Liver (tissue), 9 donors: ENCODE measurements around the gene FBXO24. TPM values are rescaled to one million over a fixed set of nuclear protein-coding genes. Genes with fewer than 3 reads are reported as not detected.

Source experiments
- DNase-seq: peaks from one replicate; pipeline ENCODE4 v3.0.0-alpha.2; 2017; ENCODE audit warnings: low spot score
- H3K27ac ChIP-seq, 2 donors: one replicate each; pipeline ENCODE4 v1.7.0; 2013; ENCODE audit warnings: inconsistent platforms in 2 of 2, low read length in 2 of 2, control low read depth in 1 of 2, low read depth in 1 of 2, mild to moderate bottlenecking in 1 of 2
- H3K27me3 ChIP-seq, 4 donors: one replicate each; pipeline versions ENCODE4 v1.6.1 to v1.7.0; 2013; ENCODE audit warnings: low read length in 3 of 4, inconsistent platforms in 1 of 4, mild to moderate bottlenecking in 1 of 4, moderate library complexity in 1 of 4; ENCODE audit not compliant: control insufficient read depth in 4 of 4, insufficient read depth in 4 of 4
- H3K36me3 ChIP-seq, 4 donors: one replicate each; pipeline versions ENCODE4 v1.6.1 to v1.7.0; 2013; ENCODE audit warnings: low read length in 3 of 4, mild to moderate bottlenecking in 3 of 4, low read depth in 1 of 4, moderate library complexity in 1 of 4; ENCODE audit not compliant: control insufficient read depth in 4 of 4, insufficient read depth in 3 of 4
- H3K4me1 ChIP-seq, 4 donors: one replicate each; pipeline versions ENCODE4 v1.6.1 to v1.7.0; 2013; ENCODE audit warnings: low read length in 3 of 4, mild to moderate bottlenecking in 3 of 4, moderate library complexity in 1 of 4; ENCODE audit not compliant: control insufficient read depth in 4 of 4, insufficient read depth in 4 of 4
- H3K4me3 ChIP-seq, 3 donors: one replicate each; pipeline versions ENCODE4 v1.6.1 to v1.7.0; 2013; ENCODE audit warnings: low read length in 3 of 3, control low read depth in 1 of 3, low read depth in 1 of 3, mild to moderate bottlenecking in 1 of 3
- H3K9ac ChIP-seq, 2 donors: one replicate each; pipeline ENCODE4 v1.7.0; 2013; ENCODE audit warnings: low read length in 2 of 2, mild to moderate bottlenecking in 2 of 2, moderate library complexity in 2 of 2, control low read depth in 1 of 2, low read depth in 1 of 2
- H3K9me3 ChIP-seq, 4 donors: one replicate each; pipeline versions ENCODE4 v1.6.1 to v1.7.0; 2013; ENCODE audit warnings: low read length in 3 of 4; ENCODE audit not compliant: control insufficient read depth in 4 of 4
- EGR1 ChIP-seq, 2 donors: IDR thresholded peaks; 2 replicates each; pipeline ENCODE4 v1.6.1; 2016 to 2018; ENCODE audit warnings: antibody characterized with exemption in 2 of 2, low read depth in 2 of 2
- FOXA1 ChIP-seq: IDR thresholded peaks from 2 replicates; pipeline ENCODE4 v1.6.1; 2016; ENCODE audit warnings: antibody characterized with exemption
- FOXA2 ChIP-seq: IDR thresholded peaks from 2 replicates; pipeline ENCODE4 v1.6.1; 2016; ENCODE audit warnings: antibody characterized with exemption
- GABPA ChIP-seq, 2 donors: IDR thresholded peaks in 1 of 2; conservative IDR thresholded peaks in 1 of 2; 2 replicates each; pipeline ENCODE4 v1.6.1; 2016; ENCODE audit warnings: antibody characterized with exemption in 2 of 2, mild to moderate bottlenecking in 1 of 2, moderate library complexity in 1 of 2
- HNF4A ChIP-seq, 2 donors: conservative IDR thresholded peaks; 2 replicates each; pipeline ENCODE4 v1.6.1; 2016; ENCODE audit warnings: antibody characterized with exemption in 2 of 2, mild to moderate bottlenecking in 2 of 2
- HNF4G ChIP-seq: IDR thresholded peaks from 2 replicates; pipeline ENCODE4 v1.6.1; 2016; ENCODE audit warnings: antibody characterized with exemption
- JUND ChIP-seq, 2 donors: IDR thresholded peaks; 2 replicates each; pipeline ENCODE4 v1.6.1; 2016; ENCODE audit warnings: antibody characterized with exemption in 2 of 2
- NR2F2 ChIP-seq: IDR thresholded peaks from 2 replicates; pipeline ENCODE4 v1.6.1; 2016; ENCODE audit warnings: antibody characterized with exemption
- RAD21 ChIP-seq, 2 donors: IDR thresholded peaks; 2 replicates each; pipeline ENCODE4 v1.6.1; 2016; ENCODE audit warnings: antibody characterized with exemption in 2 of 2, mild to moderate bottlenecking in 2 of 2
- RXRA ChIP-seq, 2 donors: IDR thresholded peaks; 2 replicates each; pipeline ENCODE4 v1.6.1; 2017 to 2018; ENCODE audit warnings: antibody characterized with exemption in 2 of 2, mild to moderate bottlenecking in 1 of 2
- SP1 ChIP-seq: IDR thresholded peaks from 2 replicates; pipeline ENCODE4 v1.6.1; 2018; ENCODE audit warnings: antibody characterized with exemption, mild to moderate bottlenecking
- TAF1 ChIP-seq: conservative IDR thresholded peaks from 2 replicates; pipeline ENCODE4 v1.6.1; 2016; ENCODE audit warnings: antibody characterized with exemption, mild to moderate bottlenecking
- YY1 ChIP-seq: IDR thresholded peaks from 2 replicates; pipeline ENCODE4 v1.6.1; 2016; ENCODE audit warnings: antibody characterized with exemption, mild to moderate bottlenecking
- WGBS: extraction: QIAGEN DNeasy Blood & Tissue Kit; methylation state at CpG from one replicate; pipeline ENCODE4 v1.1.7; 2013; 5-methylcytosine and 5-hydroxymethylcytosine counted together
- polyA plus RNA-seq, 2 donors: library from polyadenylated mRNA; stranded (reverse) in 1 of 2; unstranded in 1 of 2; fragments of 200-250 nt in 1 of 2; fragments of >200 nt in 1 of 2; fragmentation: Nextera tagmentation in 1 of 2; extraction: Ambion mirVana in 1 of 2; gene quantifications; one replicate each; pipeline versions ENCODE4 v1.2.1 to v1.2.3, GENCODE V29; 2013 to 2015
- total RNA-seq, 2 donors: library from RNA; depleted of rRNA; stranded (reverse); fragments of >200 nt; gene quantifications; one replicate each; pipeline ENCODE4 v1.2.3, GENCODE V29; 2014
- TF ChIP-seq, protein P1 (sequence below): IDR thresholded peaks from 2 replicates; pipeline ENCODE4 v1.6.1; 2016; ENCODE audit warnings: antibody characterized with exemption
- TF ChIP-seq, protein P2 (sequence below): IDR thresholded peaks from 2 replicates; pipeline ENCODE4 v1.6.1; 2016; ENCODE audit warnings: antibody characterized with exemption, mild to moderate bottlenecking
- TF ChIP-seq, protein P3 (sequence below): fragments of 150-350 bp; IDR thresholded peaks from 2 replicates; pipeline ENCODE4 v1.5.1; 2017; ENCODE audit warnings: improper control_type of control experiment, low read depth, low read length; ENCODE audit not compliant: missing input control
- TF ChIP-seq, protein P4 (sequence below): IDR thresholded peaks from 2 replicates; pipeline ENCODE4 v1.6.1; 2016; ENCODE audit warnings: antibody characterized with exemption
- donor health status: healthy.
- donor health status: healthy.
- donor health status: healthy.
- donor health status: healthy.
- donor health status: healthy.

FBXO24 gene
- total and polyA plus RNA-seq, 4 donors, result 0.25 to 1.3 (median 0.50) TPM

DNA sequence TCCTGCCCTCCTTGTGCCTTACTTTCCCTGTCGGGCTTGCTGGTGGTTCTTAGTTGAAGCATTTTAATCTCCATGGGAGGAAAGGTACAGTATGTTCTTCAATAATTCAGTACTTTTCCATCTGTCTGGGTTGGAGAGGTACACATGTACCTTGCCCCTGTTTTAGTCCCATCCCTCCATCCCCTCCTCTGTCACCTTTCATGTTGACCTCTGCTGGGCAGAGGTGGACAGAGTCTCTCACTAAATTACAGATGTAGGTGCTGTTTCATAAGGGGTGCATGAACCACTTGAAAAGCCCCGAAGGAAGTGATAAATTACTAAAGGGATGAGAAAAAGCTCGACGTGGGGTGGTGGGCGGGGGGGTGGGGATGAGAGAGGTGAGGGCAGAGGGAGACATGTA is 41.7 kb upstream of the FBXO24 start:
- H3K9me3 ChIP-seq, result no peaks in the 10 kb centered on the region
- WGBS, result 14% methylated on average over 5 of the region's 5 CpGs
- H3K36me3 ChIP-seq, result peaks cover 0 to 7% (median 0%) of the 10 kb centered on the region in 4 donors
- peaks cover 18 to 79% (median 72%) of the 10 kb centered on the region in 4 donors for H3K4me1 ChIP-seq
- H3K27ac ChIP-seq, result peak overlapping the region; percentile 89 to 92
- peak overlapping the region in 1 of 2 donors; percentile 64 for H3K9ac ChIP-seq
- TF ChIP-seq RXRA (IDR thresholded peaks at IDR 0.05) (peak; percentile 43 to 48), JUND (IDR thresholded peaks at IDR 0.05) (no peak), HNF4G (peak; percentile 37), YY1 (no peak), NR2F2 (peak; percentile 29), GABPA (IDR thresholded peaks at IDR 0.05 in 1 of 2, conservative IDR thresholded peaks at IDR 0.05 in 1 of 2) (no peak), FOXA2 (peak; percentile 35), FOXA1 (peak; percentile 51), EGR1 (IDR thresholded peaks at IDR 0.05; ENCODE audit: low read depth in 2 of 2) (no peak), SP1 (peak; percentile 76), HNF4A (conservative IDR thresholded peaks at IDR 0.05) (peak; percentile 69 to 81)
- TF ChIP-seq, protein P1, sequence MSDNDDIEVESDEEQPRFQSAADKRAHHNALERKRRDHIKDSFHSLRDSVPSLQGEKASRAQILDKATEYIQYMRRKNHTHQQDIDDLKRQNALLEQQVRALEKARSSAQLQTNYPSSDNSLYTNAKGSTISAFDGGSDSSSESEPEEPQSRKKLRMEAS, result peak; percentile 30
- TF ChIP-seq, protein P2, sequence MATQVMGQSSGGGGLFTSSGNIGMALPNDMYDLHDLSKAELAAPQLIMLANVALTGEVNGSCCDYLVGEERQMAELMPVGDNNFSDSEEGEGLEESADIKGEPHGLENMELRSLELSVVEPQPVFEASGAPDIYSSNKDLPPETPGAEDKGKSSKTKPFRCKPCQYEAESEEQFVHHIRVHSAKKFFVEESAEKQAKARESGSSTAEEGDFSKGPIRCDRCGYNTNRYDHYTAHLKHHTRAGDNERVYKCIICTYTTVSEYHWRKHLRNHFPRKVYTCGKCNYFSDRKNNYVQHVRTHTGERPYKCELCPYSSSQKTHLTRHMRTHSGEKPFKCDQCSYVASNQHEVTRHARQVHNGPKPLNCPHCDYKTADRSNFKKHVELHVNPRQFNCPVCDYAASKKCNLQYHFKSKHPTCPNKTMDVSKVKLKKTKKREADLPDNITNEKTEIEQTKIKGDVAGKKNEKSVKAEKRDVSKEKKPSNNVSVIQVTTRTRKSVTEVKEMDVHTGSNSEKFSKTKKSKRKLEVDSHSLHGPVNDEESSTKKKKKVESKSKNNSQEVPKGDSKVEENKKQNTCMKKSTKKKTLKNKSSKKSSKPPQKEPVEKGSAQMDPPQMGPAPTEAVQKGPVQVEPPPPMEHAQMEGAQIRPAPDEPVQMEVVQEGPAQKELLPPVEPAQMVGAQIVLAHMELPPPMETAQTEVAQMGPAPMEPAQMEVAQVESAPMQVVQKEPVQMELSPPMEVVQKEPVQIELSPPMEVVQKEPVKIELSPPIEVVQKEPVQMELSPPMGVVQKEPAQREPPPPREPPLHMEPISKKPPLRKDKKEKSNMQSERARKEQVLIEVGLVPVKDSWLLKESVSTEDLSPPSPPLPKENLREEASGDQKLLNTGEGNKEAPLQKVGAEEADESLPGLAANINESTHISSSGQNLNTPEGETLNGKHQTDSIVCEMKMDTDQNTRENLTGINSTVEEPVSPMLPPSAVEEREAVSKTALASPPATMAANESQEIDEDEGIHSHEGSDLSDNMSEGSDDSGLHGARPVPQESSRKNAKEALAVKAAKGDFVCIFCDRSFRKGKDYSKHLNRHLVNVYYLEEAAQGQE, result no peak
- TF ChIP-seq, protein P3, sequence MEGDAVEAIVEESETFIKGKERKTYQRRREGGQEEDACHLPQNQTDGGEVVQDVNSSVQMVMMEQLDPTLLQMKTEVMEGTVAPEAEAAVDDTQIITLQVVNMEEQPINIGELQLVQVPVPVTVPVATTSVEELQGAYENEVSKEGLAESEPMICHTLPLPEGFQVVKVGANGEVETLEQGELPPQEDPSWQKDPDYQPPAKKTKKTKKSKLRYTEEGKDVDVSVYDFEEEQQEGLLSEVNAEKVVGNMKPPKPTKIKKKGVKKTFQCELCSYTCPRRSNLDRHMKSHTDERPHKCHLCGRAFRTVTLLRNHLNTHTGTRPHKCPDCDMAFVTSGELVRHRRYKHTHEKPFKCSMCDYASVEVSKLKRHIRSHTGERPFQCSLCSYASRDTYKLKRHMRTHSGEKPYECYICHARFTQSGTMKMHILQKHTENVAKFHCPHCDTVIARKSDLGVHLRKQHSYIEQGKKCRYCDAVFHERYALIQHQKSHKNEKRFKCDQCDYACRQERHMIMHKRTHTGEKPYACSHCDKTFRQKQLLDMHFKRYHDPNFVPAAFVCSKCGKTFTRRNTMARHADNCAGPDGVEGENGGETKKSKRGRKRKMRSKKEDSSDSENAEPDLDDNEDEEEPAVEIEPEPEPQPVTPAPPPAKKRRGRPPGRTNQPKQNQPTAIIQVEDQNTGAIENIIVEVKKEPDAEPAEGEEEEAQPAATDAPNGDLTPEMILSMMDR, result no peak
- TF ChIP-seq, protein P4, sequence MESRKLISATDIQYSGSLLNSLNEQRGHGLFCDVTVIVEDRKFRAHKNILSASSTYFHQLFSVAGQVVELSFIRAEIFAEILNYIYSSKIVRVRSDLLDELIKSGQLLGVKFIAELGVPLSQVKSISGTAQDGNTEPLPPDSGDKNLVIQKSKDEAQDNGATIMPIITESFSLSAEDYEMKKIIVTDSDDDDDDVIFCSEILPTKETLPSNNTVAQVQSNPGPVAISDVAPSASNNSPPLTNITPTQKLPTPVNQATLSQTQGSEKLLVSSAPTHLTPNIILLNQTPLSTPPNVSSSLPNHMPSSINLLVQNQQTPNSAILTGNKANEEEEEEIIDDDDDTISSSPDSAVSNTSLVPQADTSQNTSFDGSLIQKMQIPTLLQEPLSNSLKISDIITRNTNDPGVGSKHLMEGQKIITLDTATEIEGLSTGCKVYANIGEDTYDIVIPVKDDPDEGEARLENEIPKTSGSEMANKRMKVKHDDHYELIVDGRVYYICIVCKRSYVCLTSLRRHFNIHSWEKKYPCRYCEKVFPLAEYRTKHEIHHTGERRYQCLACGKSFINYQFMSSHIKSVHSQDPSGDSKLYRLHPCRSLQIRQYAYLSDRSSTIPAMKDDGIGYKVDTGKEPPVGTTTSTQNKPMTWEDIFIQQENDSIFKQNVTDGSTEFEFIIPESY, result no peak
- H3K27me3 ChIP-seq, result no peaks in the 10 kb centered on the region
- H3K4me3 ChIP-seq, result peak overlapping the region in 1 of 3 donors; percentile 21
- DNase-seq, result no peak

DNA sequence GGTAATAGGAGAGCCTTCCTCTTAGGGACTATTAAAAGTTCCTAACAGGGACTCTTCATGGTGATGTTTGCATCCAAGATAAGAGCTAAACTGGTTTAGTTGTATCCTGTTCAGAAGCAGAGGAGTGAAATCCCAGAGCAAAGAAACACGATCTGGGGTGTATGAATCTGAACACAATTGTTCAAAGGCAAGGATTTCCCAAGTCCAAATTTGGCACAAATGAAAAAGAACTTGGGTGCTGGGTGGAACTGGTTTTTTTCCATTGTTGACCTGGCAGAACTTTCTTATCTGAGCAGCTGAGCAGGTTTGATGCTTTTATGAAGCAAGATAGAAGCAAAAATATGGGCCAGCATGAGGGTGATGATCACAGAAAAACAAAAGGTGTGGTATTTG is 41.2 kb upstream of the FBXO24 start:
- peak overlapping the region; percentile 17 to 21 for H3K9ac ChIP-seq
- DNase-seq, result no peak
- peak overlapping the region; percentile 89 to 92 for H3K27ac ChIP-seq
- 13% methylated on average over 1 of the region's 1 CpG for WGBS
- no peak overlapping the region for H3K4me3 ChIP-seq
- H3K9me3 ChIP-seq, result no peaks in the 10 kb centered on the region
- H3K27me3 ChIP-seq, result no peaks in the 10 kb centered on the region
- peaks cover 0 to 12% (median 0%) of the 10 kb centered on the region in 4 donors for H3K36me3 ChIP-seq
- H3K4me1 ChIP-seq, result peaks cover 18 to 76% (median 70%) of the 10 kb centered on the region in 4 donors
- TF ChIP-seq TAF1, result no peak
- TF ChIP-seq RAD21 (IDR thresholded peaks at IDR 0.05), result peak in 1 of 2 donors; percentile 36
- peak; percentile 8 for TF ChIP-seq YY1
- peak; percentile 74 for TF ChIP-seq SP1
- TF ChIP-seq NR2F2, result no peak
- no peak for TF ChIP-seq GABPA (IDR thresholded peaks at IDR 0.05 in 1 of 2, conservative IDR thresholded peaks at IDR 0.05 in 1 of 2)
- TF ChIP-seq, protein P2, result peak; percentile 13
- TF ChIP-seq, protein P4, result no peak
- TF ChIP-seq EGR1 (IDR thresholded peaks at IDR 0.05; ENCODE audit: low read depth in 2 of 2), result peak in 1 of 2 donors; percentile 53
- TF ChIP-seq FOXA1, result no peak
- TF ChIP-seq FOXA2, result peak; percentile 25
- no peak for TF ChIP-seq HNF4G
- TF ChIP-seq, protein P1, result peak; percentile 78
- TF ChIP-seq JUND (IDR thresholded peaks at IDR 0.05), result peak in 1 of 2 donors; percentile 41
- peak; percentile 25 to 71 for TF ChIP-seq RXRA (IDR thresholded peaks at IDR 0.05)
